ENCODE measurements around the gene TLE3. TPM values are rescaled to one million over a fixed set of nuclear protein-coding genes. Genes with fewer than 3 reads are reported as not detected.

Gene TLE3
- total and polyA plus RNA-seq, 10 donors = 23.7 to 141 (median 104) TPM

GRCh38 chr15:70014860-70015490, 82.7 kb downstream of the TLE3 start:
- Histone ChIP-seq H3K4me3 (no peak overlapping the region), H3K27ac (peak overlapping the region in 5 of 8 donors; percentile 61 to 81 (median 79)), H3K36me3 (no peaks in the 10 kb centered on the region), H3K9me3 (peaks cover 0 to 5% (median 0%) of the 10 kb centered on the region in 8 donors), H3K27me3 (replicated peaks in 1 of 7) (peaks cover 0 to 9% (median 0%) of the 10 kb centered on the region in 7 donors), H3K4me1 (peaks cover 3 to 58% (median 38%) of the 10 kb centered on the region in 6 donors)
- peak; percentile 85 for DNase-seq
- intact Hi-C loops (cut with DNase I; ENCODE audit: low total_unique reads) = no loop called here
- WGBS, 5 donors = 36 to 53% (median 41%) methylated on average over 9 of the region's 9 CpGs
- TF ChIP-seq POLR2AphosphoS5 (IDR thresholded peaks at IDR 0.05) (peak; percentile 13 to 73 (median 50)), CTCF (IDR thresholded peaks at IDR 0.05 in 8 of 11, conservative IDR thresholded peaks at IDR 0.05 in 3 of 11) (no peak)

- H3K36me3 ChIP-seq = no peaks in the 10 kb centered on the region
- peaks cover 3 to 55% (median 38%) of the 10 kb centered on the region in 6 donors for H3K4me1 ChIP-seq
- no peak overlapping the region for H3K4me3 ChIP-seq
- peak; percentile 74 for DNase-seq
- H3K27ac ChIP-seq = peak overlapping the region in 5 of 8 donors; percentile 24 to 81 (median 79)
- no peak for TF ChIP-seq CTCF (IDR thresholded peaks at IDR 0.05 in 8 of 11, conservative IDR thresholded peaks at IDR 0.05 in 3 of 11)
- TF ChIP-seq POLR2AphosphoS5 (IDR thresholded peaks at IDR 0.05) = peak in 1 of 3 donors; percentile 6
- intact Hi-C loops (cut with DNase I; ENCODE audit: low total_unique reads) = no loop called here
- H3K27me3 ChIP-seq (replicated peaks in 1 of 7) = peaks cover 0 to 15% (median 0%) of the 10 kb centered on the region in 7 donors
- 75 to 81% (median 77%) methylated on average over 5 to 6 of the region's 6 CpGs for WGBS, 5 donors
- H3K9me3 ChIP-seq = peaks cover 0 to 5% (median 0%) of the 10 kb centered on the region in 8 donors
Measured at GRCh38 chr15:70014331-70014730, 83.4 kb downstream of the TLE3 start.

- Histone ChIP-seq H3K27me3 (replicated peaks in 1 of 7) (peaks cover 0 to 19% (median 0%) of the 10 kb centered on the region in 7 donors), H3K27ac (peak overlapping the region in 4 of 8 donors; percentile 64 to 81 (median 80)), H3K9me3 (peaks cover 0 to 5% (median 0%) of the 10 kb centered on the region in 8 donors), H3K4me3 (no peak overlapping the region), H3K36me3 (no peaks in the 10 kb centered on the region), H3K4me1 (peaks cover under 1 to 50% (median 35%) of the 10 kb centered on the region in 6 donors)
- intact Hi-C loops (cut with DNase I; ENCODE audit: low total_unique reads) = no loop called here
- no peak for TF ChIP-seq POLR2AphosphoS5 (IDR thresholded peaks at IDR 0.05)
- TF ChIP-seq POLR2A (IDR thresholded peaks at IDR 0.05) = no peak
- no peak for TF ChIP-seq CTCF (IDR thresholded peaks at IDR 0.05 in 8 of 11, conservative IDR thresholded peaks at IDR 0.05 in 3 of 11)
- peak; percentile 38 for DNase-seq
- 78 to 83% (median 79%) methylated on average over 8 of the region's 8 CpGs for WGBS, 5 donors
Measured at GRCh38 chr15:70013656-70014313, 83.9 kb downstream of the TLE3 start.

- peak overlapping the region in 2 of 8 donors; percentile 79 to 81 for H3K27ac ChIP-seq
- 83 to 93% (median 91%) methylated on average over 4 of the region's 4 CpGs for WGBS, 5 donors
- TF ChIP-seq POLR2AphosphoS5 (IDR thresholded peaks at IDR 0.05) (no peak), POLR2A (IDR thresholded peaks at IDR 0.05) (no peak), CTCF (IDR thresholded peaks at IDR 0.05 in 8 of 11, conservative IDR thresholded peaks at IDR 0.05 in 3 of 11) (no peak)
- H3K27me3 ChIP-seq (replicated peaks in 1 of 7) = peaks cover 0 to 25% (median 0%) of the 10 kb centered on the region in 7 donors
- intact Hi-C loops (cut with DNase I; ENCODE audit: low total_unique reads) = no loop called here
- H3K4me1 ChIP-seq = peaks cover 0 to 41% (median 33%) of the 10 kb centered on the region in 6 donors
- no peak for DNase-seq
- H3K4me3 ChIP-seq = no peak overlapping the region
- H3K9me3 ChIP-seq = peaks cover 0 to 5% (median 0%) of the 10 kb centered on the region in 8 donors
- no peaks in the 10 kb centered on the region for H3K36me3 ChIP-seq
Measured at GRCh38 chr15:70012895-70013294, 84.8 kb downstream of the TLE3 start.

Data from spleen (tissue), 11 donors.